GM13977 (cell line): Measurements from ENCODE around the gene TMC2.

Experiments
- DNase-seq: peaks from one replicate; pipeline ENCODE4 v3.0.0; 2012; ENCODE audit warnings: low spot score
- in situ Hi-C: fragments of 300-500 bp; cut with MboI; formaldehyde crosslinking; loops from one replicate; pipeline ENCODE4 v1.12.0; 2022; ENCODE audit warnings: low sequenced_read_pairs, low pct_unique_long_range_greater_than_20kb, mixed read lengths, inconsistent platforms; ENCODE audit not compliant: unreplicated experiment
- TF ChIP-seq, protein P1 (sequence below): IDR thresholded peaks from 2 replicates; pipeline ENCODE4 v1.5.1; 2012; ENCODE audit warnings: mild to moderate bottlenecking, control low read depth; ENCODE audit not compliant: insufficient read depth; ENCODE audit errors: extremely low read depth, missing control alignments

The TMC2 gene

DNA sequence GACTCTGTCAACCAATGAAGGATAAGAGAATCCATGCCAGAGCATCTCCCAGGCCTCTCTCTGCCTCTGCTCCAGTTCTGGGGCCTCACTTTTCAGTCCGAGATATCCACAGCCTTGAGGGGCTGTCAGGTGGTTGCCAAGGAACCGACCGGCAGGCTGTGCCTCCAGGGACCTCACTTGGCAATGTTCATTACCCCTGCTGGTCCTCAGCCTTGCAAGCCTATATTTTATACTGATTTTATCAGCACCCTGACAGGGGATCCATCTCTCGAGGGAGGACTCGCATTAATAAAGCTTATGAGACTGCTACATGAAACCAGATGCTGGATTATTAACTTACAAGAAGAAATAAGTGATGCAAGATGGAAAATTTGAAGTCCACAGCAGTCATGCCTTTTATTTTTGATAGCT lies 39.9 kb downstream of the TMC2 start:
- TF ChIP-seq, protein P1, sequence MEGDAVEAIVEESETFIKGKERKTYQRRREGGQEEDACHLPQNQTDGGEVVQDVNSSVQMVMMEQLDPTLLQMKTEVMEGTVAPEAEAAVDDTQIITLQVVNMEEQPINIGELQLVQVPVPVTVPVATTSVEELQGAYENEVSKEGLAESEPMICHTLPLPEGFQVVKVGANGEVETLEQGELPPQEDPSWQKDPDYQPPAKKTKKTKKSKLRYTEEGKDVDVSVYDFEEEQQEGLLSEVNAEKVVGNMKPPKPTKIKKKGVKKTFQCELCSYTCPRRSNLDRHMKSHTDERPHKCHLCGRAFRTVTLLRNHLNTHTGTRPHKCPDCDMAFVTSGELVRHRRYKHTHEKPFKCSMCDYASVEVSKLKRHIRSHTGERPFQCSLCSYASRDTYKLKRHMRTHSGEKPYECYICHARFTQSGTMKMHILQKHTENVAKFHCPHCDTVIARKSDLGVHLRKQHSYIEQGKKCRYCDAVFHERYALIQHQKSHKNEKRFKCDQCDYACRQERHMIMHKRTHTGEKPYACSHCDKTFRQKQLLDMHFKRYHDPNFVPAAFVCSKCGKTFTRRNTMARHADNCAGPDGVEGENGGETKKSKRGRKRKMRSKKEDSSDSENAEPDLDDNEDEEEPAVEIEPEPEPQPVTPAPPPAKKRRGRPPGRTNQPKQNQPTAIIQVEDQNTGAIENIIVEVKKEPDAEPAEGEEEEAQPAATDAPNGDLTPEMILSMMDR, result no peak
- in situ Hi-C loops, result no loop called here
- no peak for DNase-seq

DNA sequence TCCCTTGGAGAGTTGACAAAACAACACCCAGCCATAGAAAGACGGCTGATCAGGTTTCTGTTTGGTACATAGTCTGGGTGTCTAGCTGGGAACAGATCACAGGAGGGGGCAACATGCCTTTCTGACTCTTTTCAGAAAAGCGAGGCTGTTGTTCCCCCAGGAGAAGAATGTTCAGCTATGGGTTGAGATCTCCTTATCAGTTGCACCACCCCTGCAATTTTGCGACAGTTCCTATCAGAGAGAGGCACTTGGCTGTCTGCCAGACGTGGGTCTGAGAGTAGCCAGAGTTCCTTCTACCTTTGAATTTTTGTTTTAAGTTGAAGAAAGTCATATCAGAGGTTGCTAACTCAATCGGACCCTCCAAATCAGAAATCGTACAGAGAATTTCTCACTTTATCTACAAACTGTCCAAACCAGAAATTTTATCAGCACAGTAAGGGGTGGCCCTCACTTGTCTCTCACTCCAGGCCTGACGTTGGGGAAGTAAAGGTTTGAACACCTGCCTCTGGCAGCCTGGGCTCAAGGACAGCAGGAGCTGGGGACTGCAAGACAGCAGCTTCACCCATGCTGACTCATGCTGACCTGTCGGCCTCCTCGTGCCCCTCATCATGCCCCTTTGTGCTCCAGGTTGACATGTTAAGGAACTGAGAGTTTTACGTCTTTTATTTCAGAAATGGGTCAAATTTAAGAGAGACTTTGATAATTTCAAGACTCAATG lies 42.3 kb downstream of the TMC2 start:
- in situ Hi-C loops, result no loop called here
- DNase-seq, result no peak
- TF ChIP-seq, protein P1, result no peak

GRCh38 chr20:2585811-2586210 lies 49.4 kb downstream of the TMC2 start:
- in situ Hi-C loops, result no loop called here

GRCh38 chr20:2593756-2594155 lies 57.4 kb downstream of the TMC2 start:
- DNase-seq, result no peak
- in situ Hi-C loops, result no loop called here
- TF ChIP-seq, protein P1, result no peak

More at GRCh38 chr20:2585811-2586210, 49.4 kb downstream of the TMC2 start:
- no peak for DNase-seq
- TF ChIP-seq, protein P1, result no peak

DNA sequence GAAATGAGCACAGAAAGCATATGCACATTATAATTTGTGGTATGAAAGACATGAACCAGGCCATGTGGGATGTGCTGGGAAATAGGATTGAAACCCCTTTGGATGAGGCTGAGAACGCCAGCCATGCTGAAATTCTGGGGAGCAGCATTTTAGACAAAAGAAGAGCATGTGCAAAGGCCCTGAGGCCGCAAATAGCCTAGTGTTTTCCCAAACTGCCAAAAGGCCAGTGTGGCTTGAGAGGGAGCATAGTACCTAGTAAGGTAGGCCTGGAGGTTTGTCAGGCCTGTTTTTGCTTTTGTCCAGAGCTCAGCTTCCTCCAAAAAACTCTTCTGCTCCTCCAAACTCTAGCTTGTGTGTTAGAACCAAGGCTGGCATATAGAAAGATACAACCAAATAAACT lies 58.7 kb downstream of the TMC2 start:
- TF ChIP-seq, protein P1, result no peak
- DNase-seq, result no peak
- in situ Hi-C loops, result no loop called here

DNA sequence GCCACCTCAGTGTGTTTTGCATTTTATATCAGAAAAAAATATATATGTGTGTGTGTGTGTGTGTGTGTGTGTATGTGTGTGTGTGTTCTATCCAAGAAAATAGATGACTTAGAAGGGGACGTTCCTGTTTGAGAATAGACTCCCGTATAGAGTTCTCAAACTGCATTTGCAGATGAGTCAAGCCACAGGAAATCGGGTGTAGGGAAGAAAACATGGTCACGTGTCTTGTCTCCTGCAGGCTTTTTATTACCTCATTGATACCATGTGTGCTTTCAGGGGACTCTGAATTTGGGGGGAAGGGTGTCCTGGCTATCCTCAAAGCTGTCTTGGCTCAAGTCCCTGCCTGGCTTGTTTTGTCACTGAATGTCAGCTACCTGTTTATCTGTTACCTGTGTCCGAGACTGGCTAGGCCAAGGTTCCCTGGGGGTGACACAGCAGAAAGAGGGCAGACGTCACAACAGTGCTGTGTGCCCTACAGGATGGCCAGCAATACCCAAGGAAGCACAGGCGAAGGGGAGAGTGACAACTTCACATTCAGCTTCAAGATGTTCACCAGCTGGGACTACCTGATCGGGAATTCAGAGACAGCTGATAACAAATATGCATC lies 60.4 kb downstream of the TMC2 start:
- TF ChIP-seq, protein P1, result no peak
- no peak for DNase-seq
- in situ Hi-C loops, result no loop called here
